GM10266 (cell line): ENCODE measurements around the gene RAB9A.

Source experiments
- DNase-seq: peaks from one replicate; pipeline ENCODE4 v3.0.0; 2012; ENCODE audit errors: extremely low spot score
- CTCF ChIP-seq: IDR thresholded peaks from 2 replicates; pipeline ENCODE4 v1.5.1; 2012; ENCODE audit warnings: mild to moderate bottlenecking, low read depth; ENCODE audit not compliant: control insufficient read depth, insufficient read depth; ENCODE audit errors: missing control alignments

The RAB9A gene

GRCh38 chrX:13702111-13702789 lies 13.3 kb downstream of the RAB9A start:
- no peak for TF ChIP-seq CTCF
- DNase-seq: no peak

- no peak for TF ChIP-seq CTCF
- no peak for DNase-seq
Observed at GRCh38 chrX:13703135-13703534, 14.2 kb downstream of the RAB9A start.

- DNase-seq: no peak
- no peak for TF ChIP-seq CTCF
Observed at GRCh38 chrX:13703589-13703988, 14.7 kb downstream of the RAB9A start.

GRCh38 chrX:13711141-13711540 lies 22.2 kb downstream of the RAB9A start:
- no peak for TF ChIP-seq CTCF
- DNase-seq: no peak

- no peak for DNase-seq
- no peak for TF ChIP-seq CTCF
Observed at GRCh38 chrX:13716455-13716854, 27.5 kb downstream of the RAB9A start.

GRCh38 chrX:13716905-13717304 lies 28.0 kb downstream of the RAB9A start:
- no peak for TF ChIP-seq CTCF
- no peak for DNase-seq

GRCh38 chrX:13717700-13718472 lies 29.0 kb downstream of the RAB9A start:
- no peak for DNase-seq
- TF ChIP-seq CTCF: no peak
